Neural cell (in vitro differentiated cells): ENCODE data around the gene HHATL.

Experiments used
- CTCF ChIP-seq: fragments of 450-650 bp; IDR thresholded peaks from 2 replicates; pipeline ENCODE4 v1.5.1; 2014; ENCODE audit warnings: antibody characterized with exemption, mild to moderate bottlenecking, moderate library complexity; ENCODE audit not compliant: poor library complexity, severe bottlenecking
- EP300 ChIP-seq: fragments of 450-650 bp; conservative IDR thresholded peaks from 2 replicates; pipeline ENCODE4 v1.6.1; 2014; ENCODE audit warnings: antibody characterized with exemption, mild to moderate bottlenecking, moderate library complexity; ENCODE audit not compliant: poor library complexity, severe bottlenecking
- EZH2 ChIP-seq: fragments of 200-600, 300-800 bp; shearing (Covaris generic), sonication (generic); IDR thresholded peaks from 2 replicates; pipeline ENCODE4 v1.6.1; 2014; ENCODE audit warnings: antibody characterized with exemption, low read length, borderline replicate concordance, mild to moderate bottlenecking; ENCODE audit not compliant: insufficient read depth, poor library complexity, severe bottlenecking
- MXI1 ChIP-seq: fragments of 450-650 bp; conservative IDR thresholded peaks from 2 replicates; pipeline ENCODE4 v1.6.1; 2014; ENCODE audit warnings: antibody characterized with exemption, mild to moderate bottlenecking; ENCODE audit not compliant: poor library complexity, severe bottlenecking
- POLR2AphosphoS5 ChIP-seq: IDR thresholded peaks from 2 replicates; pipeline ENCODE4 v1.6.1; 2012
- RAD21 ChIP-seq: fragments of 450-650 bp; conservative IDR thresholded peaks from 2 replicates; pipeline ENCODE4 v1.6.1; 2014; ENCODE audit warnings: antibody characterized with exemption, mild to moderate bottlenecking, moderate library complexity
- REST ChIP-seq: IDR thresholded peaks from 2 replicates; pipeline ENCODE4 v1.6.1; 2012; ENCODE audit warnings: borderline replicate concordance
- SMC3 ChIP-seq: fragments of 450-650 bp; conservative IDR thresholded peaks from 2 replicates; pipeline ENCODE4 v1.6.1; 2014; ENCODE audit warnings: antibody characterized with exemption, mild to moderate bottlenecking, moderate library complexity; ENCODE audit not compliant: poor library complexity
- TAF1 ChIP-seq: IDR thresholded peaks from 2 replicates; pipeline ENCODE4 v1.6.1; 2012; ENCODE audit warnings: low read depth

GRCh38 chr3:42729404-42730145 lies 27.0 kb upstream of the HHATL start:
- TF ChIP-seq RAD21 (no peak), EZH2 (no peak), CTCF (no peak), EP300 (no peak), SMC3 (no peak), MXI1 (no peak), REST (no peak), TAF1 (no peak), POLR2AphosphoS5 (no peak)
